GM12878 (cell line): Measurements from ENCODE around the gene LPAR5. TPM values are rescaled to one million over a fixed set of nuclear protein-coding genes. Genes with fewer than 3 reads are reported as not detected.

ENCODE experiments used
- CBX5 ChIP-seq: sonication (generic); IDR thresholded peaks from 2 replicates; pipeline ENCODE4 v1.6.1; 2016; ENCODE audit warnings: low read depth, moderate library complexity, mild to moderate bottlenecking, inconsistent platforms
- CHD4 ChIP-seq: fragments of 200-600 bp; sonication (generic); IDR thresholded peaks from 2 replicates; pipeline ENCODE4 v1.6.1; 2016; ENCODE audit warnings: mild to moderate bottlenecking
- CUX1 ChIP-seq: IDR thresholded peaks from 2 replicates; pipeline ENCODE4 v1.6.1; 2012; ENCODE audit warnings: improper control_type of control experiment, low read depth, low read length; ENCODE audit not compliant: insufficient replicate concordance
- EGR1 ChIP-seq, 2 experiments: IDR thresholded peaks; 1 replicate in 1 of 2; 2 replicates in 1 of 2; pipeline ENCODE4 v1.6.1; 2011 to 2012; ENCODE audit warnings: low read depth in 2 of 2, low read length in 2 of 2, borderline replicate concordance in 1 of 2, mild to moderate bottlenecking in 1 of 2, moderate library complexity in 1 of 2
- ETV6 ChIP-seq, 2 experiments: fragments of 450-650 bp in 1 of 2; IDR thresholded peaks in 1 of 2; conservative IDR thresholded peaks in 1 of 2; 2 replicates each; pipeline ENCODE4 v1.6.1; 2014; ENCODE audit warnings: antibody characterized with exemption in 1 of 2, borderline replicate concordance in 1 of 2, low read depth in 1 of 2, mild to moderate bottlenecking in 1 of 2, moderate library complexity in 1 of 2
- HCFC1 ChIP-seq: fragments of 150-350 bp; IDR thresholded peaks from 2 replicates; pipeline ENCODE4 v1.6.1; 2014; ENCODE audit warnings: low read length
- KLF5 ChIP-seq: fragments of 450-650 bp; IDR thresholded peaks from 2 replicates; pipeline ENCODE4 v1.6.1; 2014; ENCODE audit warnings: mild to moderate bottlenecking; ENCODE audit not compliant: partially characterized antibody
- LARP7 ChIP-seq: fragments of 450-650 bp; IDR thresholded peaks from 2 replicates; pipeline ENCODE4 v1.6.1; 2017; ENCODE audit warnings: mild to moderate bottlenecking
- NFYA ChIP-seq: IDR thresholded peaks from 2 replicates; pipeline ENCODE4 v1.6.1; 2011; ENCODE audit warnings: low read depth, mild to moderate bottlenecking, low read length, improper control_type of control experiment, borderline replicate concordance
- PML ChIP-seq: IDR thresholded peaks from 2 replicates; pipeline ENCODE4 v1.6.1; 2012; ENCODE audit warnings: low read length, inconsistent platforms
- RAD51 ChIP-seq: fragments of 450-650 bp; IDR thresholded peaks from 2 replicates; pipeline ENCODE4 v1.6.1; 2016; ENCODE audit warnings: moderate library complexity, mild to moderate bottlenecking, inconsistent platforms
- RB1 ChIP-seq: fragments of 450-650 bp; formaldehyde crosslinking; IDR thresholded peaks from 2 replicates; pipeline ENCODE4 v1.6.1; 2017; ENCODE audit warnings: mild to moderate bottlenecking, borderline replicate concordance
- RUNX3 ChIP-seq: IDR thresholded peaks from 2 replicates; pipeline ENCODE4 v1.6.1; 2012; ENCODE audit warnings: low read length, inconsistent platforms
- SMARCA5 ChIP-seq: fragments of 450-650 bp; IDR thresholded peaks from 2 replicates; pipeline ENCODE4 v1.6.1; 2017; ENCODE audit warnings: mild to moderate bottlenecking
- TARDBP ChIP-seq: IDR thresholded peaks from 2 replicates; pipeline ENCODE4 v1.6.1; 2016; ENCODE audit warnings: borderline replicate concordance
- YY1 ChIP-seq: IDR thresholded peaks from 2 replicates; pipeline ENCODE4 v1.6.1; 2011; ENCODE audit warnings: low read depth, mild to moderate bottlenecking, low read length
- ZBTB33 ChIP-seq: fragments of 450-650 bp; IDR thresholded peaks from 2 replicates; pipeline ENCODE4 v1.6.1; 2017; ENCODE audit warnings: mild to moderate bottlenecking
- ZSCAN29 ChIP-seq: fragments of 450-650 bp; IDR thresholded peaks from 2 replicates; pipeline ENCODE4 v1.6.1; 2017; ENCODE audit warnings: mild to moderate bottlenecking, moderate library complexity
- polyA plus RNA-seq, 11 experiments: library from polyadenylated mRNA; depleted of rRNA in 4 of 11; unstranded in 6 of 11; stranded (reverse) in 5 of 11; fragments of >200 nt; fragmentation: Nextera tagmentation in 4 of 11; fragmentation: Illumina TruSeq in 1 of 11; extraction: Ambion mirVana in 4 of 11; extraction: Trizol in 1 of 11; gene quantifications; 1 replicate in 1 of 11; 2 replicates in 10 of 11; pipeline versions ENCODE4 v1.2.1 to v1.2.3, GENCODE V29; 2011 to 2016; ENCODE audit warnings: inconsistent platforms in 2 of 11, missing spikeins in 2 of 11, low read depth in 1 of 11
- total RNA-seq, 4 experiments: library from RNA; depleted of rRNA in 3 of 4; stranded (reverse); fragments of >200 nt in 3 of 4; fragmentation: Illumina TruSeq in 1 of 4; extraction: Trizol in 1 of 4; gene quantifications; 2 replicates each; pipeline versions ENCODE4 v1.2.1 to v1.2.3, GENCODE V29; 2013 to 2021
- TF ChIP-seq, protein P1 (sequence below): IDR thresholded peaks from 2 replicates; pipeline ENCODE4 v1.6.1; 2011; ENCODE audit warnings: borderline replicate concordance, low read depth, mild to moderate bottlenecking, moderate library complexity, mixed read lengths, low read length; ENCODE audit not compliant: insufficient read depth; ENCODE audit errors: extremely low read length
- TF ChIP-seq, protein P2 (sequence below): fragments of 450-650 bp; IDR thresholded peaks from 2 replicates; pipeline ENCODE4 v1.6.1; 2016; ENCODE audit warnings: mild to moderate bottlenecking

Gene LPAR5
- total and polyA plus RNA-seq, 10 of the 15 experiments (the other 5 are each of a cell fraction or from before 2014, with no cell fraction given) = 1.3 to 7.9 (median 5.3) TPM

DNA sequence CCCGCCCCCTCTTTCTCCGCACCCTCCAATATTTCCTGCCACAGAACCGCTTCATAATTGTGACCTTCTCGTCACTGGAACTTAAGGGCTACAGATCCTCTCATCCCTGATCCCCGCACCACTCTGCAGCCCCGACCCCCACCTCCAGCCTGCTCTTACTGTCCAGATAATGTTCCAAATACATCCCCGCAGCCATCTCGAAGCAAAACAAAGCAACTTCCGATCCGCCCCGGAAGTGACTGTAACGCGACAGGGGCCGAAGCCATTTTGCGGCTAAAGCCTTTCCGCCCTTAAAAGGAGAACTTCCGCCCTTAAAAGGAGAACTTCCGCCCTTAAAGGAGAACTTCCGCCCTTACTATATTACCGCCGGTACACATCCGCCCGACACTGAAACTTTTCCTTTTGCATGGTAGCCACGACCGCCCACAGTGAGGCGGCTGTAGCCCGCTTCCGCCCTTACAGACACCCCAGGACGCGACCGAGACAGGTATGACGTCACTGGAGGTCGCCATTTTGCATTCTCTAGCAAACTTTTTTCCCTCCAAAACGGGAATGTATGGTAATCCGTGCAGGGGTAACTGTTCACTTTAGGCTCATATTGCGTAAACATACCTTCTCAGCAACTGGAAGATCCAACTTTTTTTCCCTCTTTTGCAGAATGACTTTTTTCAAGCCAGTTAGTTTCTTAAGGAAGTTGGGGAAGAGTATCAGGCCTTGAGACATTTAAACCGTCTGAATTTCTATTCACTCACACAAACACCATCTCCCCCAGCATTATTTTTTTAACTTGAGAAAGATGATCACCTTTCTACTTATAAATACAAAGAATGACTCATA is 27.4 kb upstream of the LPAR5 start, which contains the start of gene ING4 (continued):
- no peak for TF ChIP-seq NFYA
- no peak for TF ChIP-seq ZSCAN29
- TF ChIP-seq RB1 = peak; percentile 99; the same call in 1 of the 2 replicates
- TF ChIP-seq HCFC1 = 0 out of 2 replicates have a peak, but pooled peaks have one; percentile 92
- TF ChIP-seq CUX1 = no peak
- TF ChIP-seq ZBTB33 = no peak
- peak; percentile 92 for TF ChIP-seq RUNX3
- 0 out of 2 replicates have a peak, but pooled peaks have one; percentile 27 for TF ChIP-seq LARP7
- TF ChIP-seq TARDBP = peak; percentile 94
- peak; percentile 24 to 71 for TF ChIP-seq EGR1 (IDR thresholded peaks at IDR 0.05; ENCODE audit: borderline replicate concordance in 1 of 2, low read depth in 2 of 2, low read length in 2 of 2)
- peak in 1 of 2 experiments; percentile 76; a peak in 1 of 4 replicates for TF ChIP-seq ETV6 (conservative IDR thresholded peaks at IDR 0.05 in 1 of 2, IDR thresholded peaks at IDR 0.05 in 1 of 2; ENCODE audit: borderline replicate concordance in 1 of 2, low read depth in 1 of 2)
- TF ChIP-seq, protein P1, sequence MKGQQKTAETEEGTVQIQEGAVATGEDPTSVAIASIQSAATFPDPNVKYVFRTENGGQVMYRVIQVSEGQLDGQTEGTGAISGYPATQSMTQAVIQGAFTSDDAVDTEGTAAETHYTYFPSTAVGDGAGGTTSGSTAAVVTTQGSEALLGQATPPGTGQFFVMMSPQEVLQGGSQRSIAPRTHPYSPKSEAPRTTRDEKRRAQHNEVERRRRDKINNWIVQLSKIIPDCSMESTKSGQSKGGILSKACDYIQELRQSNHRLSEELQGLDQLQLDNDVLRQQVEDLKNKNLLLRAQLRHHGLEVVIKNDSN = no peak
- TF ChIP-seq KLF5 = no peak
- peak; percentile 98 for TF ChIP-seq YY1
- TF ChIP-seq CBX5 = peak; percentile 88; the same call in 1 of the 2 replicates
- TF ChIP-seq PML = 0 out of 2 replicates have a peak, but pooled peaks have one; percentile 75
- TF ChIP-seq, protein P2, sequence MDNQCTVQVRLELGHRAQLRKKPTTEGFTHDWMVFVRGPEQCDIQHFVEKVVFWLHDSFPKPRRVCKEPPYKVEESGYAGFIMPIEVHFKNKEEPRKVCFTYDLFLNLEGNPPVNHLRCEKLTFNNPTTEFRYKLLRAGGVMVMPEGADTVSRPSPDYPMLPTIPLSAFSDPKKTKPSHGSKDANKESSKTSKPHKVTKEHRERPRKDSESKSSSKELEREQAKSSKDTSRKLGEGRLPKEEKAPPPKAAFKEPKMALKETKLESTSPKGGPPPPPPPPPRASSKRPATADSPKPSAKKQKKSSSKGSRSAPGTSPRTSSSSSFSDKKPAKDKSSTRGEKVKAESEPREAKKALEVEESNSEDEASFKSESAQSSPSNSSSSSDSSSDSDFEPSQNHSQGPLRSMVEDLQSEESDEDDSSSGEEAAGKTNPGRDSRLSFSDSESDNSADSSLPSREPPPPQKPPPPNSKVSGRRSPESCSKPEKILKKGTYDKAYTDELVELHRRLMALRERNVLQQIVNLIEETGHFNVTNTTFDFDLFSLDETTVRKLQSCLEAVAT = peak; percentile 94
- TF ChIP-seq CHD4 = no peak
- no peak for TF ChIP-seq SMARCA5
- TF ChIP-seq RAD51 = peak; percentile 46
